ENCODE measurements around the gene SMAD4.

GRCh38 chr18:51059969-51060368 lies 30.0 kb downstream of the SMAD4 start:
- TF ChIP-seq JUNB (IDR thresholded peaks at IDR 0.05; ENCODE audit: unreplicated experiment) (no peak), CTCF (conservative IDR thresholded peaks at IDR 0.05; ENCODE audit: low read depth in 2 of 2) (no peak), POLR2AphosphoS5 (IDR thresholded peaks at IDR 0.05; ENCODE audit: low read depth) (no peak)
- TF ChIP-seq, protein P1, sequence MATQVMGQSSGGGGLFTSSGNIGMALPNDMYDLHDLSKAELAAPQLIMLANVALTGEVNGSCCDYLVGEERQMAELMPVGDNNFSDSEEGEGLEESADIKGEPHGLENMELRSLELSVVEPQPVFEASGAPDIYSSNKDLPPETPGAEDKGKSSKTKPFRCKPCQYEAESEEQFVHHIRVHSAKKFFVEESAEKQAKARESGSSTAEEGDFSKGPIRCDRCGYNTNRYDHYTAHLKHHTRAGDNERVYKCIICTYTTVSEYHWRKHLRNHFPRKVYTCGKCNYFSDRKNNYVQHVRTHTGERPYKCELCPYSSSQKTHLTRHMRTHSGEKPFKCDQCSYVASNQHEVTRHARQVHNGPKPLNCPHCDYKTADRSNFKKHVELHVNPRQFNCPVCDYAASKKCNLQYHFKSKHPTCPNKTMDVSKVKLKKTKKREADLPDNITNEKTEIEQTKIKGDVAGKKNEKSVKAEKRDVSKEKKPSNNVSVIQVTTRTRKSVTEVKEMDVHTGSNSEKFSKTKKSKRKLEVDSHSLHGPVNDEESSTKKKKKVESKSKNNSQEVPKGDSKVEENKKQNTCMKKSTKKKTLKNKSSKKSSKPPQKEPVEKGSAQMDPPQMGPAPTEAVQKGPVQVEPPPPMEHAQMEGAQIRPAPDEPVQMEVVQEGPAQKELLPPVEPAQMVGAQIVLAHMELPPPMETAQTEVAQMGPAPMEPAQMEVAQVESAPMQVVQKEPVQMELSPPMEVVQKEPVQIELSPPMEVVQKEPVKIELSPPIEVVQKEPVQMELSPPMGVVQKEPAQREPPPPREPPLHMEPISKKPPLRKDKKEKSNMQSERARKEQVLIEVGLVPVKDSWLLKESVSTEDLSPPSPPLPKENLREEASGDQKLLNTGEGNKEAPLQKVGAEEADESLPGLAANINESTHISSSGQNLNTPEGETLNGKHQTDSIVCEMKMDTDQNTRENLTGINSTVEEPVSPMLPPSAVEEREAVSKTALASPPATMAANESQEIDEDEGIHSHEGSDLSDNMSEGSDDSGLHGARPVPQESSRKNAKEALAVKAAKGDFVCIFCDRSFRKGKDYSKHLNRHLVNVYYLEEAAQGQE (IDR thresholded peaks at IDR 0.05; ENCODE audit: unreplicated experiment) = no peak
